Parathyroid adenoma (tissue), 2 donors: ENCODE results near the gene OLAH.

Source experiments
- H2AFZ ChIP-seq: fragments of 300-600 bp; sonication (generic); one replicate; pipeline ENCODE4 v1.7.0; 2017; ENCODE audit warnings: antibody characterized with exemption, mild to moderate bottlenecking
- H3K27ac ChIP-seq: fragments of 300-600 bp; sonication (generic); one replicate; pipeline ENCODE4 v1.7.0; 2017
- H3K27me3 ChIP-seq: fragments of 300-600 bp; sonication (generic); one replicate; pipeline ENCODE4 v1.7.0; 2017; ENCODE audit warnings: low read length; ENCODE audit not compliant: control insufficient read depth, insufficient read depth
- H3K36me3 ChIP-seq: fragments of 300-600 bp; sonication (generic); one replicate; pipeline ENCODE4 v1.7.0; 2017; ENCODE audit warnings: low read length; ENCODE audit not compliant: control insufficient read depth, insufficient read depth
- H3K4me1 ChIP-seq: fragments of 300-600 bp; sonication (generic); one replicate; pipeline ENCODE4 v1.7.0; 2017; ENCODE audit warnings: control low read depth
- H3K4me2 ChIP-seq: fragments of 300-600 bp; sonication (generic); one replicate; pipeline ENCODE4 v1.7.0; 2017; ENCODE audit warnings: low read length
- H3K4me3 ChIP-seq: fragments of 300-600 bp; sonication (generic); one replicate; pipeline ENCODE4 v1.7.0; 2017; ENCODE audit warnings: low read depth, low read length
- H3K79me2 ChIP-seq: fragments of 300-600 bp; sonication (generic); one replicate; pipeline ENCODE4 v1.7.0; 2017; ENCODE audit warnings: control low read depth
- H3K9ac ChIP-seq: fragments of 300-600 bp; sonication (generic); one replicate; pipeline ENCODE4 v1.7.0; 2017; ENCODE audit warnings: mild to moderate bottlenecking
- H3K9me3 ChIP-seq: fragments of 300-600 bp; sonication (generic); one replicate; pipeline ENCODE4 v1.7.0; 2017; ENCODE audit warnings: low read length; ENCODE audit not compliant: control insufficient read depth
- TF ChIP-seq, protein P1 (sequence below): fragments of 300-600 bp; sonication (generic); IDR thresholded peaks from one replicate; pipeline ENCODE4 v1.7.0; 2017; ENCODE audit warnings: antibody characterized with exemption, mild to moderate bottlenecking
- donor health status: primary hyperparathyroidism.

The OLAH gene

GRCh38 chr10:15059914-15060313, 16.2 kb downstream of the OLAH start:
- TF ChIP-seq, protein P1, sequence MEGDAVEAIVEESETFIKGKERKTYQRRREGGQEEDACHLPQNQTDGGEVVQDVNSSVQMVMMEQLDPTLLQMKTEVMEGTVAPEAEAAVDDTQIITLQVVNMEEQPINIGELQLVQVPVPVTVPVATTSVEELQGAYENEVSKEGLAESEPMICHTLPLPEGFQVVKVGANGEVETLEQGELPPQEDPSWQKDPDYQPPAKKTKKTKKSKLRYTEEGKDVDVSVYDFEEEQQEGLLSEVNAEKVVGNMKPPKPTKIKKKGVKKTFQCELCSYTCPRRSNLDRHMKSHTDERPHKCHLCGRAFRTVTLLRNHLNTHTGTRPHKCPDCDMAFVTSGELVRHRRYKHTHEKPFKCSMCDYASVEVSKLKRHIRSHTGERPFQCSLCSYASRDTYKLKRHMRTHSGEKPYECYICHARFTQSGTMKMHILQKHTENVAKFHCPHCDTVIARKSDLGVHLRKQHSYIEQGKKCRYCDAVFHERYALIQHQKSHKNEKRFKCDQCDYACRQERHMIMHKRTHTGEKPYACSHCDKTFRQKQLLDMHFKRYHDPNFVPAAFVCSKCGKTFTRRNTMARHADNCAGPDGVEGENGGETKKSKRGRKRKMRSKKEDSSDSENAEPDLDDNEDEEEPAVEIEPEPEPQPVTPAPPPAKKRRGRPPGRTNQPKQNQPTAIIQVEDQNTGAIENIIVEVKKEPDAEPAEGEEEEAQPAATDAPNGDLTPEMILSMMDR, result no peak
- no peak overlapping the region for H3K4me2 ChIP-seq

DNA sequence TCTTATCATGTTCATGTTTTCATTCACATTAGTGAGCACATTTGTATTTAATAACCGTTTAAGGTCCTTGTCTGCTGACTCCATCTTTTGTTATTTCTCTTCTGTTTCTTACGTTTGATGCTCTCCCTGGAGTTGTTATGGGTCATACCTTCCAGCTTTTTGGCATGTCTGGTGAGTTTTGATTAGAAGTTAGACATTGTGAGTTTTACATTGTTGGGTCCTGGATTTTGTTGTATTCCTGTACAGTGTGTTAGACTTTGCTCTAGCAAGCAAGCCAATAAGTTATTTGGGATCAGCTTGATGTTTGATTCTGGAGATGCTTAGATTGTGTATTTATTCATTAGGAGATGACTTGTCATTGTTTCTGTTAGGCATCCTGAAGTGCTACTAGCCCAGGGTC, 16.9 kb downstream of the OLAH start:
- Histone ChIP-seq H3K4me2 (no peak overlapping the region), H3K27me3 (no peaks in the 10 kb centered on the region), H3K4me3 (no peak overlapping the region), H3K27ac (no peak overlapping the region), H3K36me3 (no peaks in the 10 kb centered on the region), H2AFZ (no peak overlapping the region), H3K9me3 (no peaks in the 10 kb centered on the region), H3K4me1 (no peaks in the 10 kb centered on the region), H3K9ac (no peak overlapping the region), H3K79me2 (no peaks in the 10 kb centered on the region)
- TF ChIP-seq, protein P1, result no peak

More at GRCh38 chr10:15059914-15060313, 16.2 kb downstream of the OLAH start:
- no peaks in the 10 kb centered on the region for H3K9me3 ChIP-seq
- no peak overlapping the region for H3K27ac ChIP-seq
- H2AFZ ChIP-seq, result no peak overlapping the region
- no peaks in the 10 kb centered on the region for H3K79me2 ChIP-seq
- no peaks in the 10 kb centered on the region for H3K27me3 ChIP-seq
- H3K4me1 ChIP-seq, result no peaks in the 10 kb centered on the region
- H3K9ac ChIP-seq, result no peak overlapping the region
- no peak overlapping the region for H3K4me3 ChIP-seq
- H3K36me3 ChIP-seq, result no peaks in the 10 kb centered on the region

DNA sequence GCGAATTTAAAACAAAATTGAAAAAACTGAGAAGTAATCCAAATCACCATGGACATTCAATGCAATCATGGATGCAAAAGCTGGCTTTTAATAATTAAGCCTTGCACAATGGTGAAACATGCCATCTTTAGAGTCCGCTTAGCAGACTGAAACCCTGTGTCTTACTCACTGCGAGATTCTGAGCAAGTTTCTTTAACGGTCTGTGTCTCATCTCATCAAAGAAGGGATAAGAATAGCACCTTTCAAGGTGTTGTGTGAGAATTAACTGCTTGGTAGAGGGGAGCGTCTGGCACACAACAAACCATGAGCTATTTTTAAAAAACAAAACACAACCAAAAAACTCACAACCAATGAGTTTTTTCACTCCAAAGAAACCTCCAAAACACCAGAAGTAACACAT, 23.4 kb downstream of the OLAH start:
- TF ChIP-seq, protein P1, result no peak
- Histone ChIP-seq H3K4me1 (no peaks in the 10 kb centered on the region), H3K4me2 (no peak overlapping the region), H3K27me3 (no peaks in the 10 kb centered on the region), H3K9ac (no peak overlapping the region), H3K9me3 (no peaks in the 10 kb centered on the region), H3K4me3 (no peak overlapping the region), H3K79me2 (no peaks in the 10 kb centered on the region), H2AFZ (no peak overlapping the region), H3K27ac (no peak overlapping the region), H3K36me3 (no peaks in the 10 kb centered on the region)

DNA sequence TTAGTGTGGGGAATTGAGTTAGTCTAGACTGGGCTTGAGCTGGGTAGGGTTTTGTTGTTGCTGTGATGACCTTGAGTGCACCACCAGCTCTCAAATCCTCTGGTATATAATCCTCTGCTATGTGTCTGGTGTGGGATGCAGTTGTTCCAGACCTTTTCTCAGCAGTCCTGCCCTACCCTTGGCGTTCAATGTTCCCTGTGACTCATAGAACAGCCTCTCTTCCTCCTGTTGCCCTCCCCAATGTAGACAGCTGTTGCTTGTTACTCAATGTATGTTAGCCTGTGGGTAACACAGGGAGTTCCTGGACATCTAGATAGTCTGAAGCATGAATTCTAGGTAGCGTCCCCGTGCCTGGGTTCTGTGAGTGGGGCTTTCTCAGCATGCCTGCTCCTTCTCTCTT, 25.1 kb downstream of the OLAH start:
- no peak overlapping the region for H3K27ac ChIP-seq
- TF ChIP-seq, protein P1, result no peak

DNA sequence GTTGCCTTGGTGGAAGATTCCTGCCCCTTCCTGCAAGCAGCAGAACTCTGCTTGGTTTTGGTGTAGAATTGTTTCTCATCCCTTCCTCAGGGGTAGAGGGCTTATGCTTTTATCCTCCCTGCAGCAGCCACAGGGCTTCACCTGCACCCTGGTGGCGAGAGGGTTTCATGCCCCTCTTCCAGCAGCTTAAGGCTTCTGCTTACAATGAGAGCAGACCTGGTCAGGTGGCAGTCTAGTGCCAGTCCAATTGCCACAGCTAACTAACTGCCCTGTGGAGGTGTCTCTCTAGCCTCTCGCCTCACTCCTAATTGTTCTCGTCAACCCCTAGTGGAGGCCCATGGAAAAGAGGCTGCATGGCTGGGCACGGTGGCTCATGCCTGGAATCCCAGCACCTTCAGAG, 25.5 kb downstream of the OLAH start:
- no peak overlapping the region for H3K9ac ChIP-seq
- no peak overlapping the region for H3K4me2 ChIP-seq
- TF ChIP-seq, protein P1, result no peak
- H3K27ac ChIP-seq, result no peak overlapping the region
- H3K9me3 ChIP-seq, result no peaks in the 10 kb centered on the region
- no peaks in the 10 kb centered on the region for H3K79me2 ChIP-seq
- H3K4me3 ChIP-seq, result no peak overlapping the region
- no peaks in the 10 kb centered on the region for H3K36me3 ChIP-seq
- no peak overlapping the region for H2AFZ ChIP-seq
- no peaks in the 10 kb centered on the region for H3K4me1 ChIP-seq
- no peaks in the 10 kb centered on the region for H3K27me3 ChIP-seq

More for the DNA sequence above, 25.1 kb downstream of the OLAH start:
- no peaks in the 10 kb centered on the region for H3K4me1 ChIP-seq
- H2AFZ ChIP-seq, result no peak overlapping the region
- no peak overlapping the region for H3K9ac ChIP-seq
- no peaks in the 10 kb centered on the region for H3K9me3 ChIP-seq
- H3K27me3 ChIP-seq, result no peaks in the 10 kb centered on the region
- no peak overlapping the region for H3K4me2 ChIP-seq
- no peaks in the 10 kb centered on the region for H3K36me3 ChIP-seq
- no peak overlapping the region for H3K4me3 ChIP-seq
- no peaks in the 10 kb centered on the region for H3K79me2 ChIP-seq
